Activated CD4-positive, alpha-beta T cell treated with anti-CD3 and anti-CD28 coated beads, Interleukin-2, amount 50 U/mL, for 16 hours (primary cell): Measurements from ENCODE around the gene FAM83G.
"Not testable (repeated sequence)": the region's sequence is repeated elsewhere in the genome, so short reads cannot be mapped to it uniquely, and the experiment has no call there.

Experiments used
- DNase-seq: peaks from one replicate; pipeline ENCODE4 v3.0.0-alpha.2; 2020

Gene FAM83G

GRCh38 chr17:18950944-18951905, 53.3 kb downstream of the FAM83G start:
- no peak for DNase-seq

GRCh38 chr17:18950346-18950745, 54.2 kb downstream of the FAM83G start:
- no peak for DNase-seq

- no peak for DNase-seq
Observed at GRCh38 chr17:18949566-18949965, 55.0 kb downstream of the FAM83G start.

GRCh38 chr17:18948476-18949006, 56.0 kb downstream of the FAM83G start:
- no peak for DNase-seq

- DNase-seq: no peak
Observed at GRCh38 chr17:18947866-18948265, 56.7 kb downstream of the FAM83G start.

- DNase-seq: no peak
Observed at GRCh38 chr17:18946536-18946935, 58.0 kb downstream of the FAM83G start.

GRCh38 chr17:18944646-18945045, 59.9 kb downstream of the FAM83G start:
- DNase-seq: no peak

GRCh38 chr17:18938692-18939023, 65.9 kb downstream of the FAM83G start:
- DNase-seq: no peak

GRCh38 chr17:18937981-18938691, 66.4 kb downstream of the FAM83G start:
- DNase-seq: no peak

- DNase-seq: peak; percentile 44
Observed at GRCh38 chr17:18933102-18934058, 71.2 kb downstream of the FAM83G start.

GRCh38 chr17:18932360-18933055, 72.1 kb downstream of the FAM83G start:
- peak; percentile 8 for DNase-seq

- no peak for DNase-seq
Observed at GRCh38 chr17:18928628-18929125, 75.9 kb downstream of the FAM83G start.

- DNase-seq: no peak
Observed at GRCh38 chr17:18925187-18925586, 79.4 kb downstream of the FAM83G start.

- DNase-seq: not testable (repeated sequence)
Observed at GRCh38 chr17:18922596-18922995, 82.0 kb downstream of the FAM83G start.

GRCh38 chr17:18921912-18922451, 82.6 kb downstream of the FAM83G start:
- peak; percentile 82 for DNase-seq

- no peak for DNase-seq
Observed at GRCh38 chr17:18921485-18921884, 83.1 kb downstream of the FAM83G start.

GRCh38 chr17:18920911-18921441, 83.6 kb downstream of the FAM83G start:
- peak; percentile 48 for DNase-seq

- DNase-seq: no peak
Observed at GRCh38 chr17:18919963-18920362, 84.6 kb downstream of the FAM83G start.
